ENCODE results near the gene IRAK3. TPM values are rescaled to one million over a fixed set of nuclear protein-coding genes. Genes with fewer than 3 reads are reported as not detected.

IRAK3 gene
- total and polyA plus RNA-seq, 9 donors, result 1.8 to 11.4 (median 7.3) TPM

GRCh38 chr12:66279123-66279712, 90.2 kb downstream of the IRAK3 start:
- Histone ChIP-seq H3K27me3 (no peaks in the 10 kb centered on the region), H3K4me3 (no peak overlapping the region), H3K27ac (no peak overlapping the region), H3K36me3 (no peaks in the 10 kb centered on the region), H3K4me1 (ENCODE audit: insufficient read depth) (no peaks in the 10 kb centered on the region), H3K9me3 (no peaks in the 10 kb centered on the region)
- no peak for DNase-seq
- no peak for TF ChIP-seq EP300 (IDR thresholded peaks at IDR 0.05)
- TF ChIP-seq, protein P1, sequence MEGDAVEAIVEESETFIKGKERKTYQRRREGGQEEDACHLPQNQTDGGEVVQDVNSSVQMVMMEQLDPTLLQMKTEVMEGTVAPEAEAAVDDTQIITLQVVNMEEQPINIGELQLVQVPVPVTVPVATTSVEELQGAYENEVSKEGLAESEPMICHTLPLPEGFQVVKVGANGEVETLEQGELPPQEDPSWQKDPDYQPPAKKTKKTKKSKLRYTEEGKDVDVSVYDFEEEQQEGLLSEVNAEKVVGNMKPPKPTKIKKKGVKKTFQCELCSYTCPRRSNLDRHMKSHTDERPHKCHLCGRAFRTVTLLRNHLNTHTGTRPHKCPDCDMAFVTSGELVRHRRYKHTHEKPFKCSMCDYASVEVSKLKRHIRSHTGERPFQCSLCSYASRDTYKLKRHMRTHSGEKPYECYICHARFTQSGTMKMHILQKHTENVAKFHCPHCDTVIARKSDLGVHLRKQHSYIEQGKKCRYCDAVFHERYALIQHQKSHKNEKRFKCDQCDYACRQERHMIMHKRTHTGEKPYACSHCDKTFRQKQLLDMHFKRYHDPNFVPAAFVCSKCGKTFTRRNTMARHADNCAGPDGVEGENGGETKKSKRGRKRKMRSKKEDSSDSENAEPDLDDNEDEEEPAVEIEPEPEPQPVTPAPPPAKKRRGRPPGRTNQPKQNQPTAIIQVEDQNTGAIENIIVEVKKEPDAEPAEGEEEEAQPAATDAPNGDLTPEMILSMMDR (IDR thresholded peaks at IDR 0.05), result no peak
- TF ChIP-seq POLR2A (IDR thresholded peaks at IDR 0.05), result no peak
- 51 to 60% (median 56%) methylated on average over 3 of the region's 3 CpGs for WGBS, 3 donors
- intact Hi-C loops (cut with DNase I), result no loop called here

DNA sequence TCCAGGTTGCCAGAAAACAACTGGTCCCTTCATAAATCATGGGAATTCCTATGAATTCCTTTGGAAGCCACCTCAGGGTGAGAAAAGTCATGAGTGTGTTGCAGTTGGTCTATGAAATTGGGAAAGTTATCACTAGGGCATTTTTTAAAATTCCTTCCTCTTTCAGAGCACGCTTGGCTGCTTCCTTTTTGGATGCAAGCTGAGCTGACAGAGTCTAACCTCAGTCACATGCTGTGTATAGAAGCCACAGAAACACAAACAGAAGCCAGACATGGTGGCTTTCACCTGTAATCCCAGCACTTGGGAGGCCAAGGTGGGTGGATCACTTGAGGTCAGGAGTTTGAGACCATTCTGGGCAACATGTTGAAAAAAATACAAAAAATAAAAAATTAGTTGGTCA, 91.5 kb downstream of the IRAK3 start:
- H3K36me3 ChIP-seq, result no peaks in the 10 kb centered on the region
- H3K27ac ChIP-seq, result no peak overlapping the region
- TF ChIP-seq POLR2A (IDR thresholded peaks at IDR 0.05), result no peak
- TF ChIP-seq EP300 (IDR thresholded peaks at IDR 0.05), result no peak
- TF ChIP-seq, protein P1 (IDR thresholded peaks at IDR 0.05), result no peak
- intact Hi-C loops (cut with DNase I), result no loop called here
- H3K4me1 ChIP-seq (ENCODE audit: insufficient read depth), result no peaks in the 10 kb centered on the region
- no peaks in the 10 kb centered on the region for H3K9me3 ChIP-seq
- WGBS, 3 donors, result 91 to 96% (median 96%) methylated on average over 1 of the region's 1 CpG
- no peak overlapping the region for H3K4me3 ChIP-seq
- no peaks in the 10 kb centered on the region for H3K27me3 ChIP-seq
- no peak for DNase-seq

- 79 to 90% (median 88%) methylated on average over 3 of the region's 3 CpGs for WGBS, 3 donors
These were observed 93.2 kb downstream of the IRAK3 start for GRCh38 chr12:66282244-66282643.

GRCh38 chr12:66287275-66287674, 98.3 kb downstream of the IRAK3 start:
- H3K4me3 ChIP-seq, result no peak overlapping the region

More at GRCh38 chr12:66282244-66282643, 93.2 kb downstream of the IRAK3 start:
- Histone ChIP-seq H3K9me3 (no peaks in the 10 kb centered on the region), H3K27ac (no peak overlapping the region), H3K27me3 (no peaks in the 10 kb centered on the region), H3K4me3 (no peak overlapping the region), H3K4me1 (ENCODE audit: insufficient read depth) (no peaks in the 10 kb centered on the region), H3K36me3 (no peaks in the 10 kb centered on the region)
- intact Hi-C loops (cut with DNase I), result no loop called here
- TF ChIP-seq POLR2A (IDR thresholded peaks at IDR 0.05), result no peak
- TF ChIP-seq, protein P1 (IDR thresholded peaks at IDR 0.05), result no peak
- no peak for TF ChIP-seq EP300 (IDR thresholded peaks at IDR 0.05)
- no peak for DNase-seq

More at GRCh38 chr12:66287275-66287674, 98.3 kb downstream of the IRAK3 start:
- Histone ChIP-seq H3K36me3 (no peaks in the 10 kb centered on the region), H3K9me3 (no peaks in the 10 kb centered on the region), H3K27me3 (no peaks in the 10 kb centered on the region), H3K4me1 (ENCODE audit: insufficient read depth) (no peaks in the 10 kb centered on the region), H3K27ac (no peak overlapping the region)
- TF ChIP-seq POLR2A (IDR thresholded peaks at IDR 0.05) (no peak), EP300 (IDR thresholded peaks at IDR 0.05) (no peak)
- TF ChIP-seq, protein P1 (IDR thresholded peaks at IDR 0.05), result no peak
- intact Hi-C loops (cut with DNase I), result no loop called here
- no peak for DNase-seq
- WGBS, 3 donors, result 95 to 99% (median 98%) methylated on average over 3 of the region's 3 CpGs

All from ovary (tissue), 9 donors.